ENCODE measurements around the gene MB21D2. TPM values are rescaled to one million over a fixed set of nuclear protein-coding genes. Genes with fewer than 3 reads are reported as not detected.

The MB21D2 gene
- total and polyA plus RNA-seq, 2 of the 8 experiments (the other 6 are each of a cell fraction or from before 2014, with no cell fraction given), result 10.0 to 21.0 TPM

DNA sequence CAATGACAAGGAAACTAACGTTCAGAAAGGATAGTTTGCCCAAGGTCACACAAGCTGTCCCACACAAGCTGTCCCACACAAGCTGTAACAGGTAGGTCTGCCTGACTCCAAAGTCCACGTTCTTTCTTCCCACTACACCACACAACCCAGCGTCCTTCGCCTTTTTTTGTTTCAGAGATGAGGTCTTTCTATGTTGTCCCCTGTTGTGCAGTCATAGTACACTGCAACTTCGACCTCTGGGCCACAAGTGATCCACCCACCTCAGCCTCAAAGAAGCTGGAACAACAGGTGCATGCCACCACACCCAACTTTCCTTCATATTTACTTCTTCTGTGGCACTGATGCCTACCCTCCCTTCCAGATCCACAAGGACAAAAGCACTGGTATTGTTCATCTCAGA is 21.4 kb downstream of the MB21D2 start (continued):
- no peak for TF ChIP-seq HDAC2 (IDR thresholded peaks at IDR 0.05; ENCODE audit: borderline replicate concordance in 1 of 2, low read depth in 2 of 2, low read length in 2 of 2)
- no peak for TF ChIP-seq JUN (IDR thresholded peaks at IDR 0.05; ENCODE audit: low read depth, low read length)
- TF ChIP-seq TAF7 (optimal IDR thresholded peaks at IDR 0.05; ENCODE audit: borderline replicate concordance, low read depth, low read length), result no peak

Measured in H1 (cell line).